GM19463 (cell line): ENCODE measurements around the gene SLC44A5.
"Not testable (repeated sequence)": the region's sequence is repeated elsewhere in the genome, so short reads cannot be mapped to it uniquely, and the experiment has no call there.

Experiments
- ATAC-seq: cut with Tn5 transposase; IDR thresholded peaks from one replicate; pipeline ENCODE4 v1.9.1; 2021; ENCODE audit warnings: mild to moderate bottlenecking, moderate library complexity; ENCODE audit not compliant: unreplicated experiment

The SLC44A5 gene

DNA sequence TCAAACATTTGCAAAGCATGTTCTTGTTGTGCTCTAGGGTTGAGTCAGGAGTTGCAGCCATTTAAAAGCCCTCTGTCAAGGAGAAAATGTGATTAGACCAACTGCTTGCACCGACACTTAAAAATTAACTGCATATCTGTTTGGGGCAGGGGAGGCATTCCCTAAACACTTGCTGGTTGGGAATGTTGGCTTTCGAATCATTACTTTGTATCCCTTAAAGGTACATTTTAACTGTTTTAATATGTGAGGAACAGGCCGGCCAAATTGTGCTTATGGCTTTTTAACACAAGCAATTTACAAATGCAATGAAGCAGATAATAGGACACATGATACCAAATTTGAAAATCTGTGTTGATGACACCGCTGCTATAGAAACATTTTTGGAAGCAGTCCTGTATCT lies 317.6 kb downstream of the SLC44A5 start:
- no peak for ATAC-seq

DNA sequence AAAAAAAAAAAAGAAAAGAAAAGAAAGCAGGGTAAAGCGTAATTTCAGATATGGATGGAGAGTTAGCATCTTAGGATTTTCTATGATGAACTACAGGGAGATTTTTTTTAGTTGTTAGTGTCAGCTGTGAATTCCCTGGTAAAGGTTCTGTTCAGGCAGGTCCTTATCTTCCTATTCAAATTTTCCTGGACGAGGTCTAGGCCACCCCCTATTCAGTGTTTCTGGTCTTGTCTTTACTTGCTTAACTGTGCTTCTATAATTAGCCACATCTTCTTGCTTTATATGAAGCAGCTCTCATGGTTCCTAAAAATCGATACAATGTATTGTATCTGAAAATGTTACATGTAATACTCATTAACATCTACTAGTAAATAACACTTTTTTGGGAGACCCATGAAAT lies 318.9 kb downstream of the SLC44A5 start:
- no peak for ATAC-seq

DNA sequence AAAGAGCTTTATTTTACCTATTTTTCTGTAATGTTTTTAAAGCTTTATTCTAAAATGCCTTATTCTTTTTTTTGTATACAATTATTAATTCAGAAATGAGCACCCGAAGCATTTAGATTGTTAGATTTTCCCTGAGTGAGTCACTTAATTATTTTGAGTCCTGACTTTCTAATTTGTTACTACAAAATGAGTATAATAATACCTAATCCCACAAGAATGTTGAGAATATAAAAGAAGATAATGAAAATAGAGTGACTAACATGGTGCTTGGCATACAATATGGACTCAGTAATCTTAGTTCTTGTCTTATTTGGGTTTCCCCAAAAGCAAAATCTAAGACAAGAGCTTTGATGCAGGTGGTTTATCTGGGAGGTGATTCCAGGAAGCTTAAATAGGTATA lies 334.5 kb downstream of the SLC44A5 start:
- ATAC-seq, result no peak

DNA sequence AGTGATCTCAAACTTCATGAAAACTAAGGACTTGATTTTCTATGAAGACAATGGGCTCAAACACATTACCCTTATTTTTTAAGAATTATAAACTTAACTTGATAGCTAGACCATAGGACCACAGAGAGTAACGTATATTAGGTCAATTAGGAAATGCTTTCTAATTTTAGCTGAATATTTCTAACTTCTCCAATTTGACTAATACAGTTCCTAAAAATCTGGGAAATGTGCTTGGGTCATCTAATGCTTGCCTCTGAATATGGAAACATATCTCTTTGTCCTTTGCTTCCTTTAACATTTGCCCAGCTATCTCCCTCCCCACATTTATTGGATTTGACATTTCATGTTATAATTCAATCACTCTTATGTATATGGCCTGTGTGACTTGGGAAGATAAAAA lies 335.3 kb downstream of the SLC44A5 start:
- no peak for ATAC-seq

DNA sequence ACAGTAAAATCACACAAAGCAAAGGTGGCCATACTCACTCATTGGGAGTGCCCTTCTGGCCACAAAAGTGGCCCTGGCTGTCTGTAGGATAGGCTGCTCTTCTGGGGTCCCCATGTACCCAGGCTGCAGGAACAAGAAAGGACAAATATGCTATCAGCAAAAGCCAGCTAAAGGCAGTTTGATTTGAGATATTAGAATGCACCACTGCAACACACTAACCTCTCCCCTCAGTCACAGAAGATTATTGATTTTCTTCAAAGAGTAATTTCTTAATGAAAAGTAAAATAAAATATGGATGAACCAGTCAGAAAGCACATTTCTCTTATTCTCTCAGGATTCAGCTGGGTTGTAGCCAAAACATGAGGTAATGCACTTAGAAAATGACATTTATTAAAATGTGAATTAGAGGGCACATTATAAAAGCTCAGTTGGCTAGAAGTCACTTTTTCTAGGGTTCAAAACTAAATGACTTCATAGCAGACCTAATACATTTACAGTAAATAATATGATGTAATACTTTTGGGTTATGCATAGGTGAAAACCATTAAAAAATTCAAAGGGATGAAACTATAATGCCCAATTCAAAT lies 335.9 kb downstream of the SLC44A5 start:
- ATAC-seq, result no peak

DNA sequence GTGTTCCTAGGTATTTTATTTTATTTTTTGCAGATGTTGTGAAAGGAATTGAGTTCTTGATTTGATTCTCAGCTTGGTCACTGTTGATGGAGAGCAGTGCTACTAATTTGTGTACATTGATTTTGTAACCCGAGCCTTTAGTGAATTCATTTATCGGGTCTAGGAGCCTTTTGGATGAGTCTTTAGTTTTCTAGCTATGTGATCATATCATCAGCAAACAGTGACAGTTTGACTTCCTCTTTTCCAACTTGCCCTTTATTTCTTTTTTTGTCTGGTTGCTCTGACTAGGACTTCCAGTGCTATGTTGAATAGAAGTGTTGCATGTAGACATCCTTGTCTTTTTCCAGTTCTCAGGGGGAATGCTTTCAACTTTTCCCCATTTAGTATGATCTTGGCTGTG lies 337.8 kb downstream of the SLC44A5 start:
- no peak for ATAC-seq

DNA sequence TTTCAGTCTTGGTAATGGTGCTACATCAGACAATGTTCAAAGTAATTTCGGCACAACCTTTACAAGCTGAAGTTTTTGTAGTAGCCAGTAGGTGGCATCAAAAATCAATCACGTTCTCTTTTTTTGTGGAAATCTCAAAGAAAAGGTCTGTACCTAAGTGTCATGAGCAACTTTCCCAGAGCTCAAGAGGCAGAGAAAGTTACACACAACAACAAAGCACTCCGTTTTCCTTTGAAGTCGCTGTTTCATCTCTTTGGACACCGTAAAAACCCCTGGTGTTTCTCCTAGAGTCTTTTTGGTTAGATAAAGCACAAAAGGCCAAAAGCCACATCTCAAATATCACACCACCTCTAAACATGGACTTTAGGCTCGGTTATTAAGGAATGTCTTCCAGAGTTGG lies 345.1 kb downstream of the SLC44A5 start:
- peak; percentile 78 for ATAC-seq

DNA sequence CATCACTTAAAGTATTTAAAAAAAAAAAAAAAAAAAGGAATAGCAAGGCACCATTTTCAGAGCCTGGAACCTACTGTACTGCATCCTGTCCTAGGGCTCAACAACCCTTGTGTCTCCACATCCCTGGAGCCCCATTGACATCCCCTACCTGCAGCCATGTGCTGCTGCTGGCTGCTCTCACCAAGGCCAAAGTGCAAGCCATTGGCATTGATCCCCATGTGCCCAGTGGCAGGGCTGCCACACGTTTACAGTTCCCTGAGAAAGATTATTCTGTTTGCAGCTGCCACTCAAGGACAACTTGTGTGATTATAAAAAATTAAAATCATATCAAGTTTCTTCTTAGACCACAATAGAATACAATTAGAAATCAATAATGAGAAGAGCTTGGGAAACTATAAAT lies 346.8 kb downstream of the SLC44A5 start:
- ATAC-seq, result no peak

DNA sequence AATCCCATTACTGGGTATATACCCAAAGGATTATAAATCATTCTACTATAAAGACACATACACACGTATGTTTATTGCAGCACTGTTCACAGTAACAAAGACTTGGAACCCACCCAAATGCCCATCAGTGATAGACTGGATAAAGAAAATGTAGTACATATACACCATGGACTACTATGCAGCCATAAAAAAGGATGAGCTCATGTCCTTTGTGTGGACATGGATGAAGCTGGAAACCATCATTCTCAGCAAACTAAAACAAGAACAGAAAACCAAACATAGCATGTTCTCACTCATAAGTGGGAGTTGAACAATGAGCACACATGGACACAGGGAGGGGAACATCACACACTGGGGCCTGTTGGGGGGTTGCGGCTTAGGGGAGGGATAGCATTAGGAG lies 347.3 kb downstream of the SLC44A5 start:
- ATAC-seq, result not testable (repeated sequence)

DNA sequence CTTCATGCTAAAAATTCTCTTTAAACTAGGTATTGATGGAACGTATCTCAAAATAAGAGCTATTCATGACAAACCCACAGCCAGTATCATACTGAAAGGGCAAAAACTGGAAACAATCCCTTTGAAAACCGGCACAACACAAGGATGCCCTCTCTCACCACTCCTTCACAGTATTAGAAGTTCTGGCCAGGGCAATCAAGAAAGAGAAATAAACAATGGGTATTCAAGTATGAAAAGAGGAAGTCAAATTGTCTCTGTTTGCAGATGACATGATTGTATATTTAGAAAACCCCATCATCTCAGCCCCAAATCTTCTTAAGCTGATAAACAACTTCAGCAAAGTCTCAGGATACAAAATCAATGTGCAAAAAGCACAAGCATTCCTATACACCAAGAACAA lies 349.0 kb downstream of the SLC44A5 start:
- ATAC-seq, result not testable (repeated sequence)

DNA sequence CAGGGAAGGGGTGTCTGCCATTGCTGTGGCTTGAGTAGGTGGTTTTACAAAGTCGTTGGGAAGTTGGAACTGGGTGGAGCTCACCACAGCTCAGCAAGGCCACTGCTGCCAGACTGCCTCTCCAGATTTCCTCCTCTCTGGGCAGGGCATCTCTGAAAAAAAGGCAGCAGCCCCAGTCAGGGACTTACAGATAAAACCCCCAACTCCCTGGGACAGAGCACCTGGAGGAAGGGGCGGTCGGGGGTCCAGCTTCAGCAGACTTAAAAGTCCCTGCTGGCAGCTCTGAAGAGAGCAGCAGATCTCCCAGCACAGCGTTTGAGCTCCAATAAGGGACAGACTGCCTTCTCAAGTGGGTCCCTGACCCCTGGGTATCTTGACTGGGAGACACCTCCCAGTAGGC lies 352.6 kb downstream of the SLC44A5 start:
- ATAC-seq, result no peak

DNA sequence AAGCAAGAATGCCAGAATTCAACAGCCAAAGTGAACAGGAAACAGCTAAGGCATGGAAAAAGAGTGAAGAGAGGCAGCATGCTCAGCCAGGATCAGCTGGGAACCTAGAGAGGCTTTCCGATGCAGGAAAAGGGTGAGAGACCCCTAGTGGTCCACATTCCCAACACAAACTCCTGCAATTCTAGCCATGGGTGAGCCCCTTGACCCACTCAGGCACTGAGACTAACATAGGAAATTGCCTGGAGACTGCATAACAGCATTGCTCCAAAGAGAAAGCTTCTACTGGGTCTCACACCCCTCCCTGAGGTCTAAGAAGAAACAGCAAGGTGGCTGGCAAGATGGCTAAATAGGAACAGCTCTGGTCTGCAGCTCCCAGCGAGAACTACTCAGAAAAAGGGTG lies 353.5 kb downstream of the SLC44A5 start:
- ATAC-seq, result no peak

DNA sequence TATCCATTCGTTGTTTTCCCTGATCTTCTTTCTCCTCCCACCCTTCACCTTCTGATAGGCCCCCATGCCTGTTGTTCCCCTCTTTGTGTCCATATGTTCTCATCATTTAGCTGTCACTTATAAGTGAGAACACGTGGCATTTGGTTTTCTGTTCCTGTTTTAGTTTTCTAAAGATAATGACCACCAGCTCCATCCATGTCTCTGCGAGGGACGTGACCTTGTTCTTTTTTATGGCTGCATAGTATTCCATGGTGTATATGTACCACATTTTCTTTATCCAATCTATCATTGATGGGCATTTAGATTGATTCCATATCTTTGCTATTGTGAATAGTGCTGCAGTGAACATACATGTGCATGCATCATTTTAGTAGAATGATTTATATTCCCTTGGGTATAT lies 360.8 kb downstream of the SLC44A5 start:
- ATAC-seq, result not testable (repeated sequence)

DNA sequence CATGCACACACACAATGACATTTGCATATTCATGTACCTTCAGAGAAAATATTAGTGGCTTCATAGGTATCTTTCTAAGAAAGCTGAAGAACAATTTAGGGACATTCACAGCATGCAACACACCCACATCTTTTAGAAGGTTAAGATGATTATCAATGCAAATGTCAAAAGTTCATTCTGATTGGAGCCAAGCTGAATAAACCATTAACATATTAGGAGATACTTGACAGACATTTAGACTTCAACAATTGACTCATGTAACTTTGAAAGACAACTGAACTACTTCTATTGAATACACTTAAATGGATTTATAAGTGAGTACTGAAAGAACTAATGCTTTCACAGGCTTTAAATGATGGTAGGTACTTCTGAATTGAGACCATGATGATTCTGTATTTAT lies 365.7 kb downstream of the SLC44A5 start:
- ATAC-seq, result no peak

DNA sequence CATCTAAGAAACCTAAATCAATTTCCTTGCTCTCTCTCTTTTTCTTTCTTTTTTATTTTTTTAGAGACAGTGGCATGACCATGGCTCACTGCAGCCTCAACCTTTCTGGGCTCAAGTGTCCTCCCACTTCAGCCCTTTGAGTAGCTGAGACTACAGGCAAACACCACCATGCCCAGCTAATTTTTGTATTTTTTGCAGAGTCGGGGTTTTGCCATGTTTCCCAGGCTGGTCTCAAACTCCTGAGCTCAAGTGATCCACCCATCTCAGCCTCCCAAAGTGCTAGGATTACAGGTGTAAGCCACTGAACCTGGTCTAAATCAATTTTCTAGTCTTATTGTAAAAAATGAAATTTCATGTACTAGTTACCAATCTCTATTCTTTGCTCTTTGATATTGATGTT lies 367.8 kb downstream of the SLC44A5 start:
- no peak for ATAC-seq

DNA sequence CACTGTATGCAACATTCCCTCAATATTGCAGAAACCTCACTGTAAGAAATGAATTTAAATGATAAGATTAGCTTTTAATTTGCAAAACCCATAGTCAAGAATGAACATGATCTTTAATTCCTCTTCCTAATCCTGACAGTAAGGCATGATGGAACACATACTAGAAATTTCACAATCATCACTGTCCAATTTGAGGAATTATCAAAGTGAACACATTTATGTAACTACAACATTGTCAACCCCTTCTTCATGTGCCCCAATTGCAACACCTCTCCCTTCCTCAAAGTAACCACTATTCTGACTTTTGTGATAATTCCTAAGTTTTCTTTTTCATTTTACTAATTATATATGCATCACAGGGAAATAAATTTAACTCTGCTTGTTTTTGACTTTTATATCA lies 373.6 kb downstream of the SLC44A5 start:
- ATAC-seq, result no peak

DNA sequence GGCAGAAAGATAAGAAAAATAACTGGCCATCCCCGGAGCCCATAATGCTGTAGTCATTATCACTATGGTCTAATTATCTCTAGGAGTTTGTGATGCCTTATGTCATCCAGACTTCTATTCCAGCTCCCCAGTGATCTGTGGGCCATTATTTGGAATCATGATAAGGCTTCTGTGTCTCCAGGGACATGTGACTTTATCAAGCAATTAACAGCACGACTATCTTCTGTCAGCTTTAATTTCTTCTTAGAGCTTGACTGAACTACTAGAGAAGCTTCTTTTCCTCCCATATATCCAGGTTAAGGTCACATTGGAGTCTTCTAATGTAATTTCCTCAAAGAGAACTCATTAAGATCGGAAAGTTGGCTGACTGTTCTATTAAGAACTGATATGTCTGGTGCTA lies 376.4 kb downstream of the SLC44A5 start:
- no peak for ATAC-seq

DNA sequence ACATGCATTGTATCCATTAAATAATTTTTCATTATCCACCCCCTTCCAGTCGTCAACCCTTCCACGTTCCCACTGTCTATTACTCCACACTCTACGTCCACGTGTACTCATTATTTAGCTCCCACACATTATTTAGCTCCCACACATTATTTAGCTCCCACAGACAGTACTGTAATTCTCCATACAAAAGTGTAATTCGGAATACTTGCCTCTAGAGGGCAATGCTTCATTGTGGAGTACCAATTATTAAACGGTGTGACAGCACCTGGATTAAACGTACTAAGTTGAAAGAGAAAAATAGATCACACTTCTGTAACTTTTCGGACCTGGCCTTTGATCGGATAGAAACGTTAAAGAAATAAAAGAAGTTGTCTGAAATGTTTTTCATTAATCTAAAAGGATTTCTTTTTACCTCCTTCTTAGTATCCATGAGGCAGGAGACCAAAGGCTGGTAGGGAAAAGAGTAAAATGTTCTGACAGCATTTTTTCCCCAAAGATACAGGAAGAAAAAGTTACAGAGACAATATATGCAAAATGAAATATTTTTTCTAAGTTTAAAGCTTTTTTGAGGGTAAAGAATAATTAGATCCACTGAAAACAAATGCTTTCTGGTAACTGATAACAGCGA lies 377.5 kb downstream of the SLC44A5 start:
- ATAC-seq, result peak; percentile 93

DNA sequence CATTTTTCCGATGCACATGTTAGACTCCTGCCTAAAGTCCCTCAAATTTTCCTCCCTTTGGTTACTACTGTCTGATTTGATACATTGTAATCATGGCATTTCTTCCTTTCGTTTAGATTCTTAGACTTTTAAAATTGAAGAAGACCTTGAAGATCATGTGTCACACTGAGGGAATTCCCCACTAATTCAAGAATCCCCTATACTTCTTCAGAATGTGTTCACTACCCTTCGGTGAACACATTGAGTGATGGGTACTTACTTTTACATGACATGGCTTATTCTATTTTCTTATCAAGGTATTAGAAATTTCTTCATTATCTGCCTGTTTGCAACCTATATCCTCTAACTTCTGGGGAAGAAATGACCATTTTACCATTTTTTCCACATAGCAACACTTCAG lies 390.8 kb downstream of the SLC44A5 start:
- ATAC-seq, result no peak

DNA sequence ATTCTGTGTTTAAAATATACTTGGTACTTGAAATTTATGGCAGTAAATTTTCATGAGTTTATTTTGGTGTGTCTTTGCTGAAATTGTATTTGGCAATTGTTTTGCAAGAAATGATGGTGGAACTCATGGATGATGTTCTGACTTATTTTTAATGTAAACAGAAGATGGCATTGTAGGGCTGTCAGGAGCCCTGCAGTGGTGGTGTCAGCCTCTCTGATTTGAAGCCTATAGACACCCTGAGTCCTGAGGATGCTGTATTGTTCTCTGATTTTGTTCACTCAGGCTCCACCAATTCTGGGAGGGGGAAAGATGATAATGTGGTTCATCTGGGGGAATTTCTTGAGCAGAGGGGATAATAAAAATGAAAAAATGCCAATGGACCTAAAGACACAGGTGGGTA lies 396.9 kb downstream of the SLC44A5 start:
- no peak for ATAC-seq

DNA sequence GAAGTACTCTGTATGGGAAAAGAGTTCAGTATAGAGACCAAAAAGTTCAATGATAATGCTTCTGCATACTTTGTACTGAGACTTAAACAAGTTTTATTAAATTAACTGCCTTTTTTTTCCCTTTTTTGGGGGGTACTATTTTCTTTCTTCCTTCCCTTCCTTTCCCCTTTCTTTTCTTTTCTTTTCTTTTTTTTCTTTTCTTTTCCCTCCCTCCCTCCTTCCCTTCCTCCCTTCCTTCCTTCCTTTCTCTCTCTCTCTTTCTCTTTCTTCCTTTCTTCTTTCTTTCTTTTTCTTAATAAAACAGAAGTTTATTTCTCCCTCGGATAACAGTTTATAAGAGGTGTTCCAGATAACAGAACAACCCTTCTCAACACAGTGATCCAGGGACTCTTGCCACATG lies 399.3 kb downstream of the SLC44A5 start:
- ATAC-seq, result no peak

DNA sequence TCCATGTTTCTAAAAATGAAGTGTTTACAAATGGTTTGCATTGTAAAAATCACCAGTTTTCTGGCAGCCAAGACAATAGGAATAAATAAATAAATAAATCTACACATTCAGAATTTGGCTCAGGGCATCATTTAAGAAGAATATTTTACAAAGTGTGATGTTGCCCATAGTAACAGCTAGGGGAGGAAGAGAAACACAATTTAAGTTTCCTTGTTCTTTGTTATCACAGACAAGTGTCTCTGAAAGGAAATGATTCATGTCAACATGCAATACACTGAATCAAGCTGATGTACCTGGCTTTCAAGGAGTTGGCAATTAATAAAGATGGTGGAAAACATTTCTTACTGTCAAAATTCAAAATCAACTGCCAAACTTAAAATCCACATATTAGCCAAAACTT lies 402.1 kb downstream of the SLC44A5 start:
- ATAC-seq, result no peak
